ENCODE results near the gene GMEB1. TPM values are rescaled to one million over a fixed set of nuclear protein-coding genes. Genes with fewer than 3 reads are reported as not detected.
"Not testable (repeated sequence)": the region's sequence is repeated elsewhere in the genome, so short reads cannot be mapped to it uniquely, and the experiment has no call there.

GMEB1 gene
- total RNA-seq, 3 donors from 2014 or later (not counting 1 experiment from before 2014, with no cell fraction given) = 26.1 to 29.1 (median 28.3) TPM

DNA sequence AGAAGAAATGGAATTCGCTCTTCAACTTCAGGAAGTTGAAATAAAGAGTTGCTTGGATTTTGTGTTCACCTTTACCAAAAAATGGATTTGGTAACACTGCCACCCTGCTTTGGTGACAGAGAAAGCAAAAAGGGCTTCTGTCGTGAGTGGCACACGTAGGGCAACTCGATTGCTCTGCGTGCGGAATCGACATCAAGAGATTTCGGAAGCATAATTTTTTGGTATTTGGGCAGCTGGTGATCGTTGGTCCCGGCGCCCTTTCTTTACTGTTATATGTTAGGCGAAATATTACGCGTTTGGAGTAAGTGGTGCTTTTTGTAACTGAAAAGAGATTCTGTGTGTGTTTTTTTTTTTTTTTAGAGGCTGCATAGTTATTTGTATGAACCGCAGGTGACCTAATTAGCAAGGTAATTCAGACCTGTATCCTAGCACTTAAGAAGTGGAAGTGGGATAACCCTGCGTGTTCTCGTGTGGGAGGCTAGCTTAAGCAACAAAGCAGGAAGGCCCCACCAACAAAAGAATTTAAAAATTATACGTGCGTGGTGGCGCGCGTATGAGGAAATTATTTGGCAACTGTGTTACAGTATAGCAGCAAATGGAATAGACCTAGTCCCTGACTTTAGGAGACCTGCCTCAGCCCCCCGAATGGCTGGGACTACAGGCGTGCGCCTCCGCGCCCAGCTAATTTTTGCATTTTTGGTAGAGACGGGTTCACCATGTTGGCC lies 19.9 kb upstream of the GMEB1 start, which contains the start of gene RNU11:
RNU11 (plus strand) TSS at position 127 of the 725 bp plus-strand sequence.
- Histone ChIP-seq H3K9me3 (ENCODE audit: control insufficient read depth, insufficient read depth, low read length) (no peaks in the 10 kb centered on the region), H3K27me3 (ENCODE audit: control insufficient read depth, insufficient read depth, low read length) (no peaks in the 10 kb centered on the region), H3K4me1 (ENCODE audit: control insufficient read depth, insufficient read depth, low read length) (peaks cover 34% of the 10 kb centered on the region), H3K4me3 (ENCODE audit: low read length) (peak within 1 kb of the TSS; percentile 38), H3K27ac (ENCODE audit: low read length) (peak within 1 kb of the TSS; percentile 95), H3K36me3 (ENCODE audit: control insufficient read depth, insufficient read depth, low read length) (no peaks in the 10 kb centered on the region)
- H3K4me3 Mint-ChIP-seq = peak within 1 kb of the TSS; percentile 89
- intact Hi-C loops (cut with micrococcal nuclease) = loop anchor here (1.0 to 5.0 kb wide), 3 partner anchors 20 to 401 kb away; partner anchors contain the start of genes GMEB1 and YTHDF2
- peak within 1 kb of the TSS; percentile 96 to 100 for H3K27ac Mint-ChIP-seq
- 3% methylated on average over 28 of the region's 28 CpGs for WGBS (ENCODE audit: insufficient coverage)
- H3K4me1 Mint-ChIP-seq = peaks cover 25 to 27% of the 10 kb centered on the region in 2 donors
- H3K9me3 Mint-ChIP-seq = no peaks in the 10 kb centered on the region
- ATAC-seq = peak; percentile 72 to 91 (median 77)
- H3K27me3 Mint-ChIP-seq (ENCODE audit: low read depth in 2 of 2) = no peaks in the 10 kb centered on the region
- DNase-seq = peak; percentile 80 to 96
- no peaks in the 10 kb centered on the region for H3K36me3 Mint-ChIP-seq
- TF ChIP-seq, protein P1, sequence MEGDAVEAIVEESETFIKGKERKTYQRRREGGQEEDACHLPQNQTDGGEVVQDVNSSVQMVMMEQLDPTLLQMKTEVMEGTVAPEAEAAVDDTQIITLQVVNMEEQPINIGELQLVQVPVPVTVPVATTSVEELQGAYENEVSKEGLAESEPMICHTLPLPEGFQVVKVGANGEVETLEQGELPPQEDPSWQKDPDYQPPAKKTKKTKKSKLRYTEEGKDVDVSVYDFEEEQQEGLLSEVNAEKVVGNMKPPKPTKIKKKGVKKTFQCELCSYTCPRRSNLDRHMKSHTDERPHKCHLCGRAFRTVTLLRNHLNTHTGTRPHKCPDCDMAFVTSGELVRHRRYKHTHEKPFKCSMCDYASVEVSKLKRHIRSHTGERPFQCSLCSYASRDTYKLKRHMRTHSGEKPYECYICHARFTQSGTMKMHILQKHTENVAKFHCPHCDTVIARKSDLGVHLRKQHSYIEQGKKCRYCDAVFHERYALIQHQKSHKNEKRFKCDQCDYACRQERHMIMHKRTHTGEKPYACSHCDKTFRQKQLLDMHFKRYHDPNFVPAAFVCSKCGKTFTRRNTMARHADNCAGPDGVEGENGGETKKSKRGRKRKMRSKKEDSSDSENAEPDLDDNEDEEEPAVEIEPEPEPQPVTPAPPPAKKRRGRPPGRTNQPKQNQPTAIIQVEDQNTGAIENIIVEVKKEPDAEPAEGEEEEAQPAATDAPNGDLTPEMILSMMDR (IDR thresholded peaks at IDR 0.05) = no peak

DNA sequence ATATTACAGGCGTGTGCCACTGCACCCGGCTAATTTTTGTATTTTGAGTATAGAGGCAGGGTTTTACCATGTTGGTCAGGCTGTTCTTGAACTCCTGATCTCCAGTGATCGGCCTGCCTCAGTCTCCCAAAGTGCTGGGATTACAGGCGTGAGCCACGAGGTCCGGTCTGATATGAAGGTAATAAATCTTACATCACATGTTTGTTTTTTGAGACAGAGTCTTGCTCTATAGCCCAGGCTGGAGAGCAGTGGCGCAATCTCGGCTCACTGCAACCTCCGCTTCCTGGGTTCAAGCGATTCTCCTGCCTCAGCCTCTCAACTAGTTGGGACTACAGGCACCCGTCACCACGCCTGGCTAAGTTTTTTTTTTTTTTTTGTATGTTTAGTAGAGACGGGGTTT lies 15.5 kb upstream of the GMEB1 start:
- H3K4me3 ChIP-seq (ENCODE audit: low read length); H3K36me3 Mint-ChIP-seq; H3K36me3 ChIP-seq (ENCODE audit: control insufficient read depth, insufficient read depth, low read length); DNase-seq; H3K9me3 ChIP-seq (ENCODE audit: control insufficient read depth, insufficient read depth, low read length); H3K9me3 Mint-ChIP-seq; ATAC-seq; H3K27ac ChIP-seq (ENCODE audit: low read length); H3K27me3 Mint-ChIP-seq (ENCODE audit: low read depth in 2 of 2); H3K27ac Mint-ChIP-seq; intact Hi-C loops (cut with micrococcal nuclease); H3K27me3 ChIP-seq (ENCODE audit: control insufficient read depth, insufficient read depth, low read length); H3K4me3 Mint-ChIP-seq: not testable (repeated sequence)
- H3K4me1 ChIP-seq (ENCODE audit: control insufficient read depth, insufficient read depth, low read length) = peaks cover 13% of the 10 kb centered on the region
- 93% methylated on average over 10 of the region's 13 CpGs for WGBS (ENCODE audit: insufficient coverage)
- peaks cover 11% of the 10 kb centered on the region in 2 donors for H3K4me1 Mint-ChIP-seq

DNA sequence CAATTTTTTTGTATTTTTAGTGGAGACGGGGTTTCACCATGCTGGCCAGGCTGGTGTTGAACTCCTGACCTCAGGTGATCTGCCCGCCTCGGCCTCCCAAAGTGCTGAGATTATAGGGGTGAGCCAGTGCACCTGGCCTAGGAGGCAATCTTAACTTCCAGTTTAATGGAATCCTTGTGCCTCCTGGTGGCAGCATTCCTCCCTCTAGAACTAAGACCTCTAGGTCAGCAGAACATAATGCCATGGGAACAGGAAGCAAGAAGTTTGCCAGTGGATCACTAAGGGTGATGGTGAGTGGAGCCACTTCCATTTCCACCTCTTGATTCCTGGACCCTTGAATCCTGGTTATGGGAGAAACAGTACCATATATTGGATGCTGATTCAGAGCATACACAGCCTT lies 14.7 kb upstream of the GMEB1 start:
- H3K36me3 ChIP-seq (ENCODE audit: control insufficient read depth, insufficient read depth, low read length); H3K9me3 ChIP-seq (ENCODE audit: control insufficient read depth, insufficient read depth, low read length); H3K36me3 Mint-ChIP-seq; H3K27ac ChIP-seq (ENCODE audit: low read length); H3K27me3 Mint-ChIP-seq (ENCODE audit: low read depth in 2 of 2); intact Hi-C loops (cut with micrococcal nuclease); H3K4me1 Mint-ChIP-seq; H3K4me3 ChIP-seq (ENCODE audit: low read length); ATAC-seq; H3K27me3 ChIP-seq (ENCODE audit: control insufficient read depth, insufficient read depth, low read length); H3K27ac Mint-ChIP-seq; H3K9me3 Mint-ChIP-seq; H3K4me3 Mint-ChIP-seq: not testable (repeated sequence)
- peaks cover 10% of the 10 kb centered on the region for H3K4me1 ChIP-seq (ENCODE audit: control insufficient read depth, insufficient read depth, low read length)
- DNase-seq = peak in 1 of 2 donors; percentile 41
- WGBS (ENCODE audit: insufficient coverage) = 80% methylated on average over 3 of the region's 3 CpGs

DNA sequence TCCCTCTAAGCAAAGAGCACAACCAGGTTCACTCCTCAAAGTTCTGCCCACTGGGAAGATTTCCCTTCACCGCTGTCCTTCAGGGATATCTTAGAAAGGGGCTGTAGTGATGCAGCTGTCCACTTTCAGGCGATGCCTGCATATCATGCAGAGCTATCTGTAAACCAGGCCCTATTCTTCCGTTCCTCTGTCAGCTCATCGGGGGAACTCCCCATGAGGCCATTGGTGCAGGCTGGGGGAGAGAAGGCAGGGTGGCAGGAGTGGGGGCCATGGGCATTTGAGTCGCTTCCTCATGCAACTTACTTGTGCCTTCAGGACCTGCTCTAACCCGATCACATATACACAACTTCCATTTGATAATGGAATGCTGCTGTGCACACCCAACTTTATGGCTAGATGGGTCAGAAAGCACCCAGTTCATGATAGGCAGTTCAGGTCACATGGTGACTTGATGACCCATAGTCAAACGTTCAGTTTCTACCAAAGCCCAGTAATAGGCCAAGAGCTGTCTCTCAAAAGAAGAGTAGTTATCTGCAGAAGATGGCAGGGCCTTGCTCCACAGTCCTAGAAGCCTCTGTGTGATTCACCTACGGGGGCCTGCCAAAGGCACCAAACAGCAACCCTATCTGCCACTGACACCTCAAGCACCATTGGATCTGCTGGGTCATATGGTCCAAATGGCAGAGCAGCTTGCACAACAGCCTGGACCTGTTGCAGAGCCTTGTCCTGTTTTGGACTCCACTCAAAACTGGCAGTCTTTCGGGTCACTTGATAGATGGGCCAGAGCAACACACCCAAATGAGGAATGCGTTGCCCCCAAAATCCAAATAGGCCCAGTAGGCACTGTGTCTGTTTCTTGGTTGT lies 12.9 kb upstream of the GMEB1 start:
- H3K9me3 ChIP-seq (ENCODE audit: control insufficient read depth, insufficient read depth, low read length); intact Hi-C loops (cut with micrococcal nuclease): not testable (repeated sequence)
- 93% methylated on average over 9 of the region's 10 CpGs for WGBS (ENCODE audit: insufficient coverage)

More for the DNA sequence above, 12.9 kb upstream of the GMEB1 start:
- not testable (repeated sequence) for DNase-seq; H3K4me1 Mint-ChIP-seq; H3K36me3 Mint-ChIP-seq; H3K36me3 ChIP-seq (ENCODE audit: control insufficient read depth, insufficient read depth, low read length); ATAC-seq; H3K9me3 Mint-ChIP-seq; H3K4me3 Mint-ChIP-seq; H3K27me3 ChIP-seq (ENCODE audit: control insufficient read depth, insufficient read depth, low read length); H3K4me3 ChIP-seq (ENCODE audit: low read length); H3K27ac ChIP-seq (ENCODE audit: low read length); H3K27ac Mint-ChIP-seq; H3K27me3 Mint-ChIP-seq (ENCODE audit: low read depth in 2 of 2); H3K4me1 ChIP-seq (ENCODE audit: control insufficient read depth, insufficient read depth, low read length)

All from natural killer cell (primary cell).